Globus pallidus (tissue), 1 donor: ENCODE measurements around the gene CPPED1.

Source experiments
- DNase-seq: peaks from one replicate; pipeline ENCODE4 v3.0.0-alpha.2; 2015; ENCODE audit warnings: low spot score

Gene CPPED1

DNA sequence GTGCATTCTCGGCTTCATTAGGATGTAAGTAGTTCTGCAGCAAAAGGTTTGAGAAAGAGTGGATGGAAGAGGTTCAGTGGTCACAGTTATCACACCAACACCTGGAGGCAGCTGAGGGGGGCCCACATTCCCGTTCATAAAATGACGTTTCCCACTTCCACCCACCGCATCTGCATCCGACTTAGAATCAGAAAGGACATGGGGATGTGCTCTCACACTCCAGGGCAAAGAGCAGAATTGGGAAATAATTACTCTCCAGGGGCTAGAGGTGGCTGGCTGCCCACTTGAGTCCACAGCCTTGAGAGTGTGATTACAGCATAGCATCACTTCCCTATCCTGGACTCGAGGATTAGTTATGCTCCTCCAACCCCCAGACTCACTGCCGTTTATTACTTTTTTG is 122.0 kb downstream of the CPPED1 start:
- DNase-seq = no peak

DNA sequence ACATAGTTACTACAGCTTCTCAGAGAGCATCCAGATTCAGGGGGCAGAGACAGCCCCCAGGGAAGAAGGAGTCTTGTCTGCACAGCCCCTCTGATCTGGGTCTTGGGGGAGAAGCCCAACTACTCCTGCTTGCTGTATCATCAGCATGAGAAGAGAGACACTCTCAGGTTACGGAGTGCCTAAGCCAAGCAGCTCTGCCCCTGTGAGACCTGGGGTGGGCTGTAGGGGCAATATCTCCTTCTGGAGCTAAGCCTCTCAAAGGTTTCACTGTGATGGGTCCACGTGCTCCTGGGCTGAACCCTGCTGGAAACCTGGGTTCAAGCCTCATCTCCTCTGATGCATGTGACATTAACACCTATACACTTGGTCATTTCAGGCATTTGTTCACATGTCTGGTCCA is 123.2 kb downstream of the CPPED1 start:
- DNase-seq = no peak

DNA sequence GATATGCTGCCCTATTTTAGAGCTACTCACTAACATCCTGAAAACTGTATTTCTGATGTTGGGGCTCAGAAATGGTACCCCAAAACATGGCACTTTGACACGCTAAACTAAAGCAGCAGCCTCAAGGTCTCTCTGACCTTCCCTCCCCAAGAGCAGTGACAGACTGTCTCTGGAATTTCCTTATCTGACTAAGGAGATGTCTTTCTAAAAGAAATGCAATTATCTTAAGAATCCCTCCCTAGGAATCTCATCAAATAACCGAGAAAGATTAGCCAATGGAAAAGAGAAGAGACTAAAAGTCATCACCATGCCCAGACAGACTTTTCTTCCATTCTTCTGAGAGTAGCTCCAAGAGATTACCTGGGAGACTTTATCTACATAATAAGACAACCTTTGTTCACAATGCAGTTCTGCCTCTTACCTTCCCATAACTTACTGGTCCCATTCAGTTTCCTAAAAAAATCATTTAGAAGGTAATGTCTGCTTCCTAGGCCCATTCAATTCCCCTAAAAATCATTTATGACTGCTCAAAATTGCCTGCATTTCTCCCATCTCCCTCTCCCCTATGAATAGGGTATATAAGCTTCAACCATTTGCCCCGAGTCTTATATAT is 123.9 kb downstream of the CPPED1 start:
- DNase-seq = no peak

- DNase-seq = no peak
Observed at GRCh38 chr16:12678983-12679382, 124.7 kb downstream of the CPPED1 start.

DNA sequence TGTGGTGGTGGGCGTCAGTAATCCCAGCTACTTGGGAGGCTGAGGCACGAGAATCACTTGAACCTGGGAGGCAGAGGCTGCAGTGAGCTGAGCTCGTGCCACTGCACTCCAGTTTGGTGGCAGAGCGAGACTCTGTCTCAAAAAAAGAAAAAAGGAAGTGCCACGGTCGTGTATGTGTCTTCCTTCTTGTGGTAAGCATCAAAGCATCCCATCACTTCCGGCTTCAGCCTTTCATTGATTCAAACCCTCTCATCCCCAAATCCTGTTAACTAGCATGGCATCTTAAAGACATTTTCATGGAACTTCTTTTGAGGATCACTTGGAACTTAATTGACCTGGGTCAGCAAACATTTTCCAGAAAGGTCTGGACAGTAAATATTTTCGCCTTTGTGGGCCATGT is 126.2 kb downstream of the CPPED1 start:
- DNase-seq = no peak

GRCh38 chr16:12675852-12676251 is 127.8 kb downstream of the CPPED1 start:
- no peak for DNase-seq

- no peak for DNase-seq
Observed at GRCh38 chr16:12675046-12675445, 128.6 kb downstream of the CPPED1 start.

DNA sequence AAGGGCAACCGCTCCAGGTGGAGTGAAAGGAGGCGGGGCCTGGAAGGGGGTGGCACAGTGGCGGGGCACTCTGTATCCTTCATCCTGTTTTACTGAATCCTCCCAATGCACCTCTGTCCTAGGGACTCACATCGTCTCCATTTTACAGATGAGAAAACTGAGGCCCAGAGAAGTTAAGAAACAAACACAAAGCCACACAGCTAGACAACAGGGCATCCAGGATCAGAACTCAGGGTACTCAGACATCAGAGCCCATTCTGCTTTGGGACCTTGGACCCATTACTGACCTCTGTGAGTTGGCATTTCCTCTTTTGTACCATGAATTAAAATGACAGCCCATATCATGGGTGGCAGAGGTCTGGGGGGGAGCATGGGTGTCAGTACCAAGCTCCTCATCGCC is 129.2 kb downstream of the CPPED1 start:
- DNase-seq = no peak

DNA sequence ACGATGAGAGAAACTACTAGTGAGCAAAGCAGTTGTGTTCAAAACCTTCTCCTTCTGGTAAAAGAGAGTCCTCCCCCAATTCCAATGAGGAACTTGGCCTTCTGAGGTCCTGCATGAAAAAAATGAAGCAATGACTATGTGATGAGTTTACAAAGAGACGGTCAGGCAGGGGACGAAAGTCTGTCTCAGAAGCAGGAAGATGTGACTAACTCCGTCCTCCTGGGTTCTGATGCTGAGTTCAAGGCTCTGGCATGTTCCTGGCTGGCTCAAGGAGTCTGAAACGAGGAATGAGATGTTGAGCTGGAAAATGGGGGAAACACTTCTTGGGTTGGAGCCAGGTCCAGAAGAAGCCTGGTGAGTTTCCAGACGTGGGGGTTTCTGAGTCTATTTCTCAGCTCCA is 129.6 kb downstream of the CPPED1 start:
- no peak for DNase-seq

DNA sequence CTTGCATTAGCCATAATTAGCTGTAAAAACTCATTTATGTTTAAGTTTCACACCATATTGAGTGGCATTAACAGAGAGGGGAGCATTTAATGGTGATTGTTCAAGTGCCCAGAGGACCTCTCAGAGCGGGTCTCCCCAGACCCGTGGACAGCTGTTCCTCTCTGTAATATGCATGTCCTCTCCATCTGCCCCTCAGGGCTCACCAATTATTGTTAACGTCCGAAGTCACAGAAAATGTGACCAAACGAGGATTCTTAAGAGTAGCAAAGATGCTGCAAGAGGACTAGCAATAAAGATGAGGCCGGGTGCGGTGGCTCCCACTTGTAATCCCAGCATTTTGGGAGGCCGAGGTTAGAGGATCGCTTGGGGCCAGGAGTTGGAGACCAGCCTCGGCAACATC is 130.2 kb downstream of the CPPED1 start:
- no peak for DNase-seq

DNA sequence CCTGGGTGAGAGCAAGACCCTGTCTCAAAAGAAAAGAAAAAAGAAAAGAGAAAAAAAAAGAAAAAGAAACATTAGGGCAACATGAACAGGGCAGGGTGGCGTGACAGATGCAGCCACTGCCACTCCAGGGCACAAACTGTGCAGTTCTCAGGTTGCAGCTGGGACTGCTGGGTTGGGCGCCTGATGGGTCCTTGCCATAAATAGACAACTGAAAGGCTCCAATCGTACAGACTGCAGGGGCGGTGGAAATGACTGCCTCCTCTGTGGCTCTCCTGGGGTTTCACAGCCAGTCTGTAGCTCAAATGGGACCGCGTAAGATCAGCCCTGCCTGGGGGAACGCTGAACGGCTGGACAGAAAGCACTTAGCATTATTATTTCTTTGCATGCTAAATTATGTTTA is 130.7 kb downstream of the CPPED1 start:
- DNase-seq = no peak

DNA sequence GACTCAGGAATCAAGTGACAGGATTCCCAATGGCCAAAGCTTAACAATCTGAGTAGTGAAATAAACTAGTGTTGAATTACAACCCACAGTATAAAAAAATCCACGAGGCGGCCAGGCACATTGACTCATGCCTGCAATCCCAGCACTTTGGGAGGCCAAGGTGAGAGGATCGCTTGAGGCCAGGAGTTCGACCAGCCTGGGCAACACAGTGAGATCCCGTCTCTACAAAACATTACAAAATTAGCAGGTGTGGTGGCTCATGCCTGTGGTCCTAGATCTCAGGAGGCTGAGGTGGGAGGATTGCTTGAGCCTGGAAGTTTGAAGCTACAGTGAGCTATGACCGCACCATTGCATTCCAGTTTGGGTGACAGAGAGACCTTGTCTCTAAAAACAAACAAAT is 133.8 kb downstream of the CPPED1 start:
- DNase-seq = no peak

DNA sequence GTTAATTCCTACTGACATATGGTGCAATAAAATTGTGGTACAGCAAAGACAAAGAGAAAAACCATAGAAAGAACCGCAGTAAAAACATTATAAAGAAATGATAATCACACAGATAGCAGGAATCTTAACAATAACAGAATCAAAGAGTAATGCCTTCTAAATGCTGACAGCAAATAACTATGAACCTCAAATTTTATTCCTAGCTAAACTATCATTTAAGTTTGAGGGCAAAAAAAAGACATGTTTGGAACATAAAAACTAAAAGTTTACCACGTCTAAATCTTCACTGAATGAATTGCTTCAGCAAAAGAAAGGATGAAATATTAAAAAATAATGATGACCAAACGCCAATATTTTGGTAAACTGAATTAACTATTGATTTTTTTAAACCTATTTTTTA is 135.8 kb downstream of the CPPED1 start:
- no peak for DNase-seq

DNA sequence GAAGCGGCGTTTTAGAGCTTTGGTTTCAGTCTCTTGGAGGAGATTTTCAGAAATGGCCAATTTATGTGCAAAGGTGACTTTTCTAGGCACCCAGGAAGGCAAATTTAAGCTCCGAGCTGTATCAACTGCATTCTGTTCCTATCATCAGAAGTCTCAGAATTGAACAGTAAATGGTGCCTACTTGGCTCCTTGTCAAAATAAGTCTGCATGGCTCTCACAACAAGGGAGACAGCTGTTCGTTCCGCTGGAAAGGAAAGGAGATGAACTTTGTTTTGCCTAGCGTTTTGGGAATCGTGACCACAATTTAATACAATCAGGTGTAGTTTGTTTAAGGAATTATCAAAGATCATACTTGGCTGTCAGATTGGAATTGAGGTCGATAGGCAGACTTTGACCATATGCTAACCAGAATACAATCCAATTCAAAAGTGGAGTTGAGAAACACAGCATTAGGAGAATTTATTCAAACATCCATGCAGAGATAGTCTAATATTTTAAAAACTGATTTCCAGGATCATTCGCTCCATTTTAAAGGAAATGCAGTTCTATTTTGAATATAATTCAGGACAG is 139.4 kb downstream of the CPPED1 start:
- no peak for DNase-seq

DNA sequence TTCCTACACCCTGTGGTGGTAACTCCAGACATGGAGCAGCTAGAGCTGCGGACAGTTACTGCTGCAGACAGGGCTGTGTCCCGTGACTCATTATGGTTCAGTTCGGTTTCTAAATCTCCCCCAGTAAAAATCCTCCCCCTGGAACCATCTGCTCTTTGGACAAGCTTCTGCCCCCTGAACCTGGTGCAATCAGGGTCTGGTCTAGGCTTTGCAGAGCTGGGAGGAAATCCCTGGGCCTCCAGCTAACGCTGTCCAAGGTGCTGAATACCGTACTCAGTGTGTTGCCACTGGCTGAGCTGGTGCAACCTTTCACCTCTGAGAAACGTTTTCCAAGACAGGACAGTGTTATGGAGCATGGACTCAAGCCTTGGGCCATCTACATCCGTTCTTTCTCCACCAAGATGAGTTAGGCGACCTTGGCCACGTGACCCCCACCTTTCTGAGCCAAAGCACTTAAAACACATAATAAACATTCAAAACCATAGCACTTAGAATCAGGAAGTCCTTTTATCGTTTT is 142.0 kb downstream of the CPPED1 start:
- DNase-seq = no peak

DNA sequence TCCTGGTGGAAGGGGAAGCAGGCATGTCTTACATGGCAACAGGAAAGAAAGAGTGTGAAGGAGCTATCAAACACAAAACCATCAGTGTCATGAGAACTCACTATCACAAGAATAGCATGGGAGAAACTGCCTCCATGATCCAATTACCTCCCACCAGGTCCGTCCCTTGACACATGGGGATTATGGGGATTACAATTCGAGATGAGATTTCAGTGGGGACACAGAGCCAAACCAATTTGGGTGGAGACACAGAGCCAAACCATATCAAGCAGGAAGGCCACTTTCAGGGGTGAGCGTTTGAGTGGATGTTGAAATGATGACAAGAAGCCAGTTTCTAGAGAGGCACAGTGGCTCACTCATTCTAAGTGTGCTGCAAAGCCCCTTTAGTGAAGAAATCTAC is 143.8 kb downstream of the CPPED1 start:
- DNase-seq = no peak

DNA sequence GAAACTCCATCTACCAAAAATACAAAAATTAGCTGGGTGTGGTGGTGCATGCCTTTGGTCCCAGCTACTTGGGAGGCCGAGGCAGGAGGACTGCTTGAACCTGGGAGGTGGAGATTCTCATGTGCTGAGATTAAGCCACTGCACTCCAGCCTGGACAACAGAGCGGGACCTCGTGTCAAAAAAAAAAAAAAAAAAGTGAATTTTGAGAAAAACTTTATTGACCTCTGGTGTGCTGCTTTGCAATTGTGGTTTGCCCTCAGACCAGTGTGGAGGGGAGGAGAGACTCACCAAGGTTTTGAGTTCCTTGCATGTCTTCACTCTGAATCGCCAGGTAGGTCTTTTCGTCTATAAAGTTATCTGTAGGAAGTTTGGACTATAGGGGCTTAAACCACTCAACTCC is 145.2 kb downstream of the CPPED1 start:
- no peak for DNase-seq

DNA sequence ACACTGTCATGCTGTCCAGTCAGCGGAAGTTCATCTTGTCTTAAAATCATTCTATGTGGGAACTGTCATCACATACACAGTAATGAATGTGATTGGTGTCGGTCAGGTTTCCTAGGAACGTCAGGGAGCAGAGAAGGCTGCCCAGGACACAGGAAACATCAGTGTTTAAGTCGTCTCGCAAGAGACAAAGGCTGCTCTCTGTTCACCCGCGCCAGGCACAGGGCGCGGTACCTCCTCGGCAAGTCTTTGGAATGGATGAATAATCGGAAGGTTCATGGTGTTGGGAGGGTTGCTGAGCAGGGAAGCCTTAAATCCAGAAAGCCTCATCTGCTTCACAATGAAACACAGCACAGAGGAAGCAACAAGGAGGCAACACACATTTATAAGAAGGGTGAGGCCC is 148.2 kb downstream of the CPPED1 start:
- peak; percentile 15 for DNase-seq

GRCh38 chr16:12653820-12654392 is 149.8 kb downstream of the CPPED1 start:
- DNase-seq = no peak

GRCh38 chr16:12652924-12653323 is 150.8 kb downstream of the CPPED1 start:
- no peak for DNase-seq

- DNase-seq = no peak
Observed at GRCh38 chr16:12651765-12652512, 151.7 kb downstream of the CPPED1 start.

DNA sequence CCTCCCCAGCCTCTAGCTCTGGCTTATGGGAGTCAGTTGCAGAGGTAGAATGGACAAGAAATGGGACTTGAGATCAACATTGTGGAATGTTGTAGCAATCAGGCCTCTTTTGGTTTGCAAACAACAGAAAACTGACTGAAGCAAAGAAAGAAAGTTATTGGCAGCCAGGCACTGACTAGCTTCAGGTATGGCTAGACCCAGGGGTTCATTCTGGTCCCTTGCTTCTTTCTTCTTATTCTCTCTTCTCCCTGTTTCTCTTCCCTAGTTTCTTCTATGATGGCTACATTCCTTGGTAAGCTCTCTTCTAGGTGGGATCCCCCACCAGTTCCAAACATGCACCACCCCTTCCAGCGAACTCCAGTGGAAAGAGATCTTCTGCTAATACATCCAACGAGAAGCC is 154.3 kb downstream of the CPPED1 start:
- no peak for DNase-seq
